ENCODE results near the gene DNM1L. TPM values are rescaled to one million over a fixed set of nuclear protein-coding genes. Genes with fewer than 3 reads are reported as not detected.

Gene DNM1L
- total RNA-seq, 1 donor from 2014 or later, result 92.1 TPM

- Mint-ChIP-seq H3K27ac (ENCODE audit: unreplicated experiment) (no peak overlapping the region), H3K27me3 (ENCODE audit: low read depth, unreplicated experiment) (no peaks in the 10 kb centered on the region)
These were observed 9.7 kb downstream of the DNM1L start for GRCh38 chr12:32688786-32689185.

GRCh38 chr12:32690927-32691326 lies 11.8 kb downstream of the DNM1L start:
- Mint-ChIP-seq H3K4me3 (ENCODE audit: unreplicated experiment) (no peak overlapping the region), H3K9me3 (ENCODE audit: unreplicated experiment) (no peaks in the 10 kb centered on the region), H3K27ac (ENCODE audit: unreplicated experiment) (no peak overlapping the region), H3K4me1 (ENCODE audit: low read depth, unreplicated experiment) (peaks cover 9% of the 10 kb centered on the region), H3K36me3 (ENCODE audit: low read depth, unreplicated experiment) (peaks cover 15% of the 10 kb centered on the region), H3K27me3 (ENCODE audit: low read depth, unreplicated experiment) (no peaks in the 10 kb centered on the region)
- no peak overlapping the region for H2AFZ ChIP-seq (ENCODE audit: low read depth, low read length)
- peaks cover 83% of the 10 kb centered on the region for H4K20me1 ChIP-seq (ENCODE audit: insufficient read depth, low read length)
- H3K9me3 ChIP-seq (ENCODE audit: insufficient read depth, low read depth, low read length), result no peaks in the 10 kb centered on the region
- DNase-seq (ENCODE audit: low read depth) (no peak), FAIRE-seq (no peak)
- TF ChIP-seq EZH2 (IDR thresholded peaks at IDR 0.05; ENCODE audit: insufficient read depth, low read length) (no peak), CTCF (IDR thresholded peaks at IDR 0.05; ENCODE audit: insufficient read depth, low read depth, low read length) (no peak)
- H3K4me2 ChIP-seq (ENCODE audit: low read length), result no peak overlapping the region
- peaks cover 100% of the 10 kb centered on the region for H3K79me2 ChIP-seq (ENCODE audit: insufficient read depth, low read length)
- H3K36me3 ChIP-seq (ENCODE audit: insufficient read depth, low read length), result no peaks in the 10 kb centered on the region
- no peak overlapping the region for H3K27ac ChIP-seq (ENCODE audit: low read depth, low read length)
- H3K4me1 ChIP-seq (ENCODE audit: insufficient read depth, low read length), result no peaks in the 10 kb centered on the region
- no peak overlapping the region for H3K9ac ChIP-seq (ENCODE audit: low read length)
- no peaks in the 10 kb centered on the region for H3K27me3 ChIP-seq (ENCODE audit: insufficient read depth, low read length)
- H3K4me3 ChIP-seq (ENCODE audit: insufficient read depth, low read depth, low read length), result no peak overlapping the region

More at GRCh38 chr12:32688786-32689185, 9.7 kb downstream of the DNM1L start:
- no peaks in the 10 kb centered on the region for H3K9me3 Mint-ChIP-seq (ENCODE audit: unreplicated experiment)
- Histone ChIP-seq H3K9me3 (ENCODE audit: insufficient read depth, low read depth, low read length) (no peaks in the 10 kb centered on the region), H3K4me1 (ENCODE audit: insufficient read depth, low read length) (no peaks in the 10 kb centered on the region), H4K20me1 (ENCODE audit: insufficient read depth, low read length) (peaks cover 84% of the 10 kb centered on the region), H3K4me3 (ENCODE audit: insufficient read depth, low read depth, low read length) (no peak overlapping the region), H3K27me3 (ENCODE audit: insufficient read depth, low read length) (no peaks in the 10 kb centered on the region), H3K4me2 (ENCODE audit: low read length) (no peak overlapping the region), H2AFZ (ENCODE audit: low read depth, low read length) (no peak overlapping the region), H3K79me2 (ENCODE audit: insufficient read depth, low read length) (peaks cover 100% of the 10 kb centered on the region), H3K36me3 (ENCODE audit: insufficient read depth, low read length) (no peaks in the 10 kb centered on the region), H3K27ac (ENCODE audit: low read depth, low read length) (no peak overlapping the region), H3K9ac (ENCODE audit: low read length) (no peak overlapping the region)
- TF ChIP-seq EZH2 (IDR thresholded peaks at IDR 0.05; ENCODE audit: insufficient read depth, low read length), result no peak
- no peak for TF ChIP-seq CTCF (IDR thresholded peaks at IDR 0.05; ENCODE audit: insufficient read depth, low read depth, low read length)
- peaks cover 9% of the 10 kb centered on the region for H3K4me1 Mint-ChIP-seq (ENCODE audit: low read depth, unreplicated experiment)
- DNase-seq (ENCODE audit: low read depth), result no peak
- H3K4me3 Mint-ChIP-seq (ENCODE audit: unreplicated experiment), result no peak overlapping the region
- FAIRE-seq, result no peak
- H3K36me3 Mint-ChIP-seq (ENCODE audit: low read depth, unreplicated experiment), result peaks cover 8% of the 10 kb centered on the region

GRCh38 chr12:32692358-32692757 lies 13.3 kb downstream of the DNM1L start:
- Histone ChIP-seq H3K9me3 (ENCODE audit: insufficient read depth, low read depth, low read length) (no peaks in the 10 kb centered on the region), H3K36me3 (ENCODE audit: insufficient read depth, low read length) (no peaks in the 10 kb centered on the region), H3K4me1 (ENCODE audit: insufficient read depth, low read length) (no peaks in the 10 kb centered on the region), H3K27ac (ENCODE audit: low read depth, low read length) (no peak overlapping the region), H3K79me2 (ENCODE audit: insufficient read depth, low read length) (peaks cover 98% of the 10 kb centered on the region), H4K20me1 (ENCODE audit: insufficient read depth, low read length) (peaks cover 71% of the 10 kb centered on the region), H3K27me3 (ENCODE audit: insufficient read depth, low read length) (no peaks in the 10 kb centered on the region), H3K4me3 (ENCODE audit: insufficient read depth, low read depth, low read length) (no peak overlapping the region), H3K4me2 (ENCODE audit: low read length) (no peak overlapping the region), H2AFZ (ENCODE audit: low read depth, low read length) (no peak overlapping the region), H3K9ac (ENCODE audit: low read length) (no peak overlapping the region)
- Mint-ChIP-seq H3K27ac (ENCODE audit: unreplicated experiment) (no peak overlapping the region), H3K36me3 (ENCODE audit: low read depth, unreplicated experiment) (peaks cover 13% of the 10 kb centered on the region), H3K9me3 (ENCODE audit: unreplicated experiment) (no peaks in the 10 kb centered on the region), H3K4me1 (ENCODE audit: low read depth, unreplicated experiment) (peaks cover 11% of the 10 kb centered on the region), H3K27me3 (ENCODE audit: low read depth, unreplicated experiment) (no peaks in the 10 kb centered on the region), H3K4me3 (ENCODE audit: unreplicated experiment) (no peak overlapping the region)
- TF ChIP-seq CTCF (IDR thresholded peaks at IDR 0.05; ENCODE audit: insufficient read depth, low read depth, low read length) (no peak), EZH2 (IDR thresholded peaks at IDR 0.05; ENCODE audit: insufficient read depth, low read length) (no peak)
- FAIRE-seq, result no peak
- DNase-seq (ENCODE audit: low read depth), result no peak

Data from astrocyte (in vitro differentiated cells and primary cell).